ENCODE results near the gene SRPK2.
"Not testable (repeated sequence)": the region's sequence is repeated elsewhere in the genome, so short reads cannot be mapped to it uniquely, and the experiment has no call there.

Gene SRPK2

DNA sequence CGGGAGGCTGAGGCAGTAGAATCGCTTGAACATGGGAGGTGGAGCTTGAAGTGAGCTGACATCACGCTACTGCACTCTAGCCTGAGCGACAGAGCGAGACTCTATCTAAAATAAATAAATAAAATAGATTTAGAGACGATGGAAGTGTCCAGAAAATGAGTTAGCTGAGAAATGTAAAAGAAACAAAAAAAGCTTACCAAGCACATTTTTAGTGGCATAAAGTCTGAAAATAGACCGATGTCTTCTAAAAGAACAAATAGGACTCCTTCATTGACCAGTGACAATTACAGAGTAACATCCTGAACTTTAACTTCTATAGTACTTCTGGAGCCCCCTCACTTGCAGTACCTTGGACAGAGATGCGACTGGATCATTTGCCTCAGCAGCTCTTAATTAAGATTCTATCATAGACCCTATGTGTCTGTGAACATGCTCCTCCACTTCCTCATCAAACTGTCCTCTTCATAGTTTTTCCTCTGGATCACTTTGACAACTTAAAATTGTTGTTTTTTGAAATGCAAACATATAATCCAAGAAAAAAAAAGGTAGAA, 25.2 kb upstream of the SRPK2 start:
- Histone ChIP-seq H3K4me1 (ENCODE audit: insufficient read depth, low read length, severe bottlenecking) (no peaks in the 10 kb centered on the region), H3K36me3 (ENCODE audit: insufficient read depth, low read length) (no peaks in the 10 kb centered on the region), H3K27me3 (ENCODE audit: insufficient read depth, low read length) (no peaks in the 10 kb centered on the region), H3K9ac (ENCODE audit: low read length) (no peak overlapping the region), H3K9me2 (ENCODE audit: low read depth, low read length) (no peaks in the 10 kb centered on the region), H3F3A (ENCODE audit: insufficient read depth, low read length) (no peaks in the 10 kb centered on the region), H3K4me3 (ENCODE audit: low read depth, low read length, poor library complexity, severe bottlenecking) (no peak overlapping the region), H4K20me1 (ENCODE audit: insufficient read depth, low read length) (no peaks in the 10 kb centered on the region), H3K4me2 (ENCODE audit: low read length) (no peak overlapping the region), H3K9me3 (ENCODE audit: low read length) (no peaks in the 10 kb centered on the region), H3K27ac (ENCODE audit: low read depth, low read length, poor library complexity, severe bottlenecking) (no peak overlapping the region), H2AFZ (ENCODE audit: low read length) (no peak overlapping the region), H3K79me2 (ENCODE audit: insufficient read depth, low read length) (no peaks in the 10 kb centered on the region)
- no peak for TF ChIP-seq EZH2 (IDR thresholded peaks at IDR 0.05; ENCODE audit: borderline replicate concordance, low read length)
- TF ChIP-seq, protein P1, sequence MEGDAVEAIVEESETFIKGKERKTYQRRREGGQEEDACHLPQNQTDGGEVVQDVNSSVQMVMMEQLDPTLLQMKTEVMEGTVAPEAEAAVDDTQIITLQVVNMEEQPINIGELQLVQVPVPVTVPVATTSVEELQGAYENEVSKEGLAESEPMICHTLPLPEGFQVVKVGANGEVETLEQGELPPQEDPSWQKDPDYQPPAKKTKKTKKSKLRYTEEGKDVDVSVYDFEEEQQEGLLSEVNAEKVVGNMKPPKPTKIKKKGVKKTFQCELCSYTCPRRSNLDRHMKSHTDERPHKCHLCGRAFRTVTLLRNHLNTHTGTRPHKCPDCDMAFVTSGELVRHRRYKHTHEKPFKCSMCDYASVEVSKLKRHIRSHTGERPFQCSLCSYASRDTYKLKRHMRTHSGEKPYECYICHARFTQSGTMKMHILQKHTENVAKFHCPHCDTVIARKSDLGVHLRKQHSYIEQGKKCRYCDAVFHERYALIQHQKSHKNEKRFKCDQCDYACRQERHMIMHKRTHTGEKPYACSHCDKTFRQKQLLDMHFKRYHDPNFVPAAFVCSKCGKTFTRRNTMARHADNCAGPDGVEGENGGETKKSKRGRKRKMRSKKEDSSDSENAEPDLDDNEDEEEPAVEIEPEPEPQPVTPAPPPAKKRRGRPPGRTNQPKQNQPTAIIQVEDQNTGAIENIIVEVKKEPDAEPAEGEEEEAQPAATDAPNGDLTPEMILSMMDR (IDR thresholded peaks at IDR 0.05; ENCODE audit: low read length), result no peak

DNA sequence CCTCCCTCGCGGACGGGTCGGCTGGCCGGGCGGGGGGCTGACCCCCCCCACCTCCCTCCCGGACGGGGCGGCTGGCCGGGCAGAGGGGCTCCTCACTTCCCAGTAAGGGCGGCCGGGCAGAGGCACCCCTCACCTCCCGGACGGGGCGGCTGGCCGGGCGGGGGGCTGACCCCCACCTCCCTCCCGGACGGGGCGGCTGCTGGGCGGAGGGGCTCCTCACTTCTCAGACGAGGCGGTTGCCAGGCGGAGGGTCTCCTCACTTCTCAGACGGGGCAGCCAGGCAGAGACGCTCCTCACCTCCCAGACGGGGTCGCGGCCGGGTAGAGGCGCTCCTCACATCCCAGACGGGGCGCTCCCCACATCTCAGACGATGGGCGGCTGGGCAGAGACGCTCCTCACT, 22.1 kb upstream of the SRPK2 start:
- H3K27me3 ChIP-seq (ENCODE audit: insufficient read depth, low read length); H3K36me3 ChIP-seq (ENCODE audit: insufficient read depth, low read length); H3F3A ChIP-seq (ENCODE audit: insufficient read depth, low read length); H3K9ac ChIP-seq (ENCODE audit: low read length); H3K4me2 ChIP-seq (ENCODE audit: low read length); H3K4me1 ChIP-seq (ENCODE audit: insufficient read depth, low read length, severe bottlenecking); H4K20me1 ChIP-seq (ENCODE audit: insufficient read depth, low read length); H3K9me3 ChIP-seq (ENCODE audit: low read length); H3K9me2 ChIP-seq (ENCODE audit: low read depth, low read length); H2AFZ ChIP-seq (ENCODE audit: low read length); H3K4me3 ChIP-seq (ENCODE audit: low read depth, low read length, poor library complexity, severe bottlenecking); H3K27ac ChIP-seq (ENCODE audit: low read depth, low read length, poor library complexity, severe bottlenecking); H3K79me2 ChIP-seq (ENCODE audit: insufficient read depth, low read length): not testable (repeated sequence)

DNA sequence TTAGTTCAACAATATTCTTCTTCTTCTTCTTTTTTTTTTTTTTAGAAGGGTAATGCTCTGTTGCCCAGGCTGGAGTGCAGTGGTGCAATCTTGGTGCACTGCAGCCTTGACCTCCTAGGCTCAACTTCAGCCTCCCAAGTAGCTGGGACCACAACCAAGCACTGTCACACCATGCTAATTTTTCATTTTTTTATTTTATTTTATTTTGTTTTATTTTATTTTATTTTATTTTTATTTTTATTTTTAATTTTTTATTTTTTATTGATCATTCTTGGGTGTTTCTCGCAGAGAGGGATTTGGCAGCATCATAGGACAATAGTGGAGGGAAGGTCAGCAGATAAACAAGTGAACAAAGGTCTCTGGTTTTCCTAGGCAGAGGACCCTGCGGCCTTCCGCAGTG, 21.1 kb upstream of the SRPK2 start:
- H3K4me1 ChIP-seq (ENCODE audit: insufficient read depth, low read length, severe bottlenecking); H3F3A ChIP-seq (ENCODE audit: insufficient read depth, low read length); H3K27me3 ChIP-seq (ENCODE audit: insufficient read depth, low read length); H2AFZ ChIP-seq (ENCODE audit: low read length); H3K4me3 ChIP-seq (ENCODE audit: low read depth, low read length, poor library complexity, severe bottlenecking); H3K9me3 ChIP-seq (ENCODE audit: low read length); H3K9me2 ChIP-seq (ENCODE audit: low read depth, low read length); H3K27ac ChIP-seq (ENCODE audit: low read depth, low read length, poor library complexity, severe bottlenecking); H3K79me2 ChIP-seq (ENCODE audit: insufficient read depth, low read length); H4K20me1 ChIP-seq (ENCODE audit: insufficient read depth, low read length); H3K4me2 ChIP-seq (ENCODE audit: low read length); H3K36me3 ChIP-seq (ENCODE audit: insufficient read depth, low read length); H3K9ac ChIP-seq (ENCODE audit: low read length): not testable (repeated sequence)

DNA sequence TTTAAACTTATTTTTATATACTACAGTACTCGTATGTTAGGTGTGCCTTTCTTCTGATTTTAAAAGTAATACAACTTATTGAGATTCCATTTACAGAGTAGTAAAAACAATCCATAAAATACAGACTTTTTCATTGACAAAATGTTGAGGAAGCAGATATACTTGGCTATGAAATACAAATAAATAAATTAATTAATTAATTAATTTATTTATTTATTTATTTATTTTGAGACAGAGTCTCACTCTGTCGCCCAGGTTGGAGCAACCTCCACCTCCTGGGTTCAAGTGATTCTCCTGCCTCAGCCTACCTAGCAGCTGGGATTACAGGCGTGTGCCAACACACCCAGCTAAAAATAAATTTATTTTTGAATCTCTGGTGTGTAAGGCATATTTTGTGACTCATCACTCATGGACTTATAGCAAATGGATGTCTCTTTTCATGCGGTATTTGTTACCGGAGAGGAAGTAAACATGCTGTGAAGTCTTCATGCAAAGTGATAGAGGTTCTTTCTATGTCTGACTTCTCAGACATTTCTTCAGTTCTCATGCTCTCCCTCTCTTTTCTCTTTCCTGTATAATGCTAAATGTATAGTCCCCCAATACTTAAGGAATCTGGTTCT, 20.2 kb upstream of the SRPK2 start:
- Histone ChIP-seq H3K4me3 (ENCODE audit: low read depth, low read length, poor library complexity, severe bottlenecking) (no peak overlapping the region), H3K9me3 (ENCODE audit: low read length) (no peaks in the 10 kb centered on the region), H3K4me2 (ENCODE audit: low read length) (no peak overlapping the region), H3K9ac (ENCODE audit: low read length) (no peak overlapping the region), H3K79me2 (ENCODE audit: insufficient read depth, low read length) (no peaks in the 10 kb centered on the region), H4K20me1 (ENCODE audit: insufficient read depth, low read length) (no peaks in the 10 kb centered on the region), H3F3A (ENCODE audit: insufficient read depth, low read length) (no peaks in the 10 kb centered on the region), H3K36me3 (ENCODE audit: insufficient read depth, low read length) (no peaks in the 10 kb centered on the region), H3K27ac (ENCODE audit: low read depth, low read length, poor library complexity, severe bottlenecking) (no peak overlapping the region), H3K9me2 (ENCODE audit: low read depth, low read length) (no peaks in the 10 kb centered on the region), H2AFZ (ENCODE audit: low read length) (no peak overlapping the region), H3K4me1 (ENCODE audit: insufficient read depth, low read length, severe bottlenecking) (no peaks in the 10 kb centered on the region), H3K27me3 (ENCODE audit: insufficient read depth, low read length) (no peaks in the 10 kb centered on the region)
- TF ChIP-seq, protein P1 (IDR thresholded peaks at IDR 0.05; ENCODE audit: low read length), result no peak
- TF ChIP-seq EZH2 (IDR thresholded peaks at IDR 0.05; ENCODE audit: borderline replicate concordance, low read length), result no peak

Data from OCI-LY1 (cell line).